ENCODE data around the gene KCTD1.

KCTD1 gene

GRCh38 chr18:26548415-26549262, at the start of gene KCTD1:
Gene KCTD1 (minus strand): TSS chr18:26548553. CDS start chr18:26548536, 17 bp downstream.
- DNase-seq: peak; percentile 73
- in situ Hi-C loops (cut with MboI; ENCODE audit: low pct_unique_long_range_greater_than_20kb, low sequenced_read_pairs): no loop called here

GRCh38 chr18:26593365-26594320, 45.3 kb upstream of the KCTD1 start:
- in situ Hi-C loops (cut with MboI; ENCODE audit: low pct_unique_long_range_greater_than_20kb, low sequenced_read_pairs): no loop called here
- DNase-seq: no peak

GRCh38 chr18:26584745-26585144, 36.4 kb upstream of the KCTD1 start:
- in situ Hi-C loops (cut with MboI; ENCODE audit: low pct_unique_long_range_greater_than_20kb, low sequenced_read_pairs): no loop called here
- no peak for DNase-seq

GRCh38 chr18:26579941-26580618, 31.7 kb upstream of the KCTD1 start:
- DNase-seq: no peak
- in situ Hi-C loops (cut with MboI; ENCODE audit: low pct_unique_long_range_greater_than_20kb, low sequenced_read_pairs): no loop called here

GRCh38 chr18:26575865-26576217, 27.5 kb upstream of the KCTD1 start:
- DNase-seq: no peak
- in situ Hi-C loops (cut with MboI; ENCODE audit: low pct_unique_long_range_greater_than_20kb, low sequenced_read_pairs): no loop called here

- in situ Hi-C loops (cut with MboI; ENCODE audit: low pct_unique_long_range_greater_than_20kb, low sequenced_read_pairs): no loop called here
- DNase-seq: peak; percentile 36
Measured at GRCh38 chr18:26574958-26575864, 26.9 kb upstream of the KCTD1 start.

GRCh38 chr18:26568926-26569665, 20.7 kb upstream of the KCTD1 start:
- in situ Hi-C loops (cut with MboI; ENCODE audit: low pct_unique_long_range_greater_than_20kb, low sequenced_read_pairs): no loop called here
- DNase-seq: no peak

- in situ Hi-C loops (cut with MboI; ENCODE audit: low pct_unique_long_range_greater_than_20kb, low sequenced_read_pairs): no loop called here
- DNase-seq: no peak
Measured at GRCh38 chr18:26568513-26568912, 20.2 kb upstream of the KCTD1 start.

- in situ Hi-C loops (cut with MboI; ENCODE audit: low pct_unique_long_range_greater_than_20kb, low sequenced_read_pairs): no loop called here
- DNase-seq: no peak
Measured at GRCh38 chr18:26566874-26567555, 18.7 kb upstream of the KCTD1 start.

GRCh38 chr18:26565514-26565913, 17.2 kb upstream of the KCTD1 start:
- in situ Hi-C loops (cut with MboI; ENCODE audit: low pct_unique_long_range_greater_than_20kb, low sequenced_read_pairs): no loop called here

GRCh38 chr18:26563024-26563423, 14.7 kb upstream of the KCTD1 start:
- in situ Hi-C loops (cut with MboI; ENCODE audit: low pct_unique_long_range_greater_than_20kb, low sequenced_read_pairs): no loop called here
- DNase-seq: no peak

More at GRCh38 chr18:26565514-26565913, 17.2 kb upstream of the KCTD1 start:
- no peak for DNase-seq

GRCh38 chr18:26562568-26562967, 14.2 kb upstream of the KCTD1 start:
- in situ Hi-C loops (cut with MboI; ENCODE audit: low pct_unique_long_range_greater_than_20kb, low sequenced_read_pairs): no loop called here

GRCh38 chr18:26561769-26562168, 13.4 kb upstream of the KCTD1 start:
- in situ Hi-C loops (cut with MboI; ENCODE audit: low pct_unique_long_range_greater_than_20kb, low sequenced_read_pairs): no loop called here

More at GRCh38 chr18:26562568-26562967, 14.2 kb upstream of the KCTD1 start:
- no peak for DNase-seq

GRCh38 chr18:26556573-26556972, 8.2 kb upstream of the KCTD1 start:
- no peak for DNase-seq
- in situ Hi-C loops (cut with MboI; ENCODE audit: low pct_unique_long_range_greater_than_20kb, low sequenced_read_pairs): no loop called here

More at GRCh38 chr18:26561769-26562168, 13.4 kb upstream of the KCTD1 start:
- no peak for DNase-seq

GRCh38 chr18:26555804-26556553, 7.6 kb upstream of the KCTD1 start:
- DNase-seq: no peak
- in situ Hi-C loops (cut with MboI; ENCODE audit: low pct_unique_long_range_greater_than_20kb, low sequenced_read_pairs): no loop called here

GRCh38 chr18:26553943-26554342, 5.6 kb upstream of the KCTD1 start:
- no peak for DNase-seq
- in situ Hi-C loops (cut with MboI; ENCODE audit: low pct_unique_long_range_greater_than_20kb, low sequenced_read_pairs): no loop called here

- in situ Hi-C loops (cut with MboI; ENCODE audit: low pct_unique_long_range_greater_than_20kb, low sequenced_read_pairs): no loop called here
Measured at GRCh38 chr18:26551695-26552081, 3.3 kb upstream of the KCTD1 start.

More at GRCh38 chr18:26551695-26552081, 3.3 kb upstream of the KCTD1 start:
- no peak for DNase-seq
